AG09309 (cell line): ENCODE results near the gene ZNF641.

Experiments used
- DNase-seq: peaks from one replicate; pipeline ENCODE4 v3.0.0-alpha.2; 2010; ENCODE audit warnings: low read depth
- H3K4me3 ChIP-seq: 2 replicates; pipeline ENCODE4 v1.5.1; 2011; ENCODE audit warnings: mild to moderate bottlenecking, low read depth, low read length, moderate library complexity; ENCODE audit not compliant: control insufficient read depth
- TF ChIP-seq, protein P1 (sequence below): IDR thresholded peaks from 2 replicates; pipeline ENCODE4 v1.5.1; 2011; ENCODE audit warnings: mild to moderate bottlenecking, low read depth, low read length, inconsistent platforms; ENCODE audit not compliant: insufficient read depth, control insufficient read depth; ENCODE audit errors: missing control alignments

The ZNF641 gene

DNA sequence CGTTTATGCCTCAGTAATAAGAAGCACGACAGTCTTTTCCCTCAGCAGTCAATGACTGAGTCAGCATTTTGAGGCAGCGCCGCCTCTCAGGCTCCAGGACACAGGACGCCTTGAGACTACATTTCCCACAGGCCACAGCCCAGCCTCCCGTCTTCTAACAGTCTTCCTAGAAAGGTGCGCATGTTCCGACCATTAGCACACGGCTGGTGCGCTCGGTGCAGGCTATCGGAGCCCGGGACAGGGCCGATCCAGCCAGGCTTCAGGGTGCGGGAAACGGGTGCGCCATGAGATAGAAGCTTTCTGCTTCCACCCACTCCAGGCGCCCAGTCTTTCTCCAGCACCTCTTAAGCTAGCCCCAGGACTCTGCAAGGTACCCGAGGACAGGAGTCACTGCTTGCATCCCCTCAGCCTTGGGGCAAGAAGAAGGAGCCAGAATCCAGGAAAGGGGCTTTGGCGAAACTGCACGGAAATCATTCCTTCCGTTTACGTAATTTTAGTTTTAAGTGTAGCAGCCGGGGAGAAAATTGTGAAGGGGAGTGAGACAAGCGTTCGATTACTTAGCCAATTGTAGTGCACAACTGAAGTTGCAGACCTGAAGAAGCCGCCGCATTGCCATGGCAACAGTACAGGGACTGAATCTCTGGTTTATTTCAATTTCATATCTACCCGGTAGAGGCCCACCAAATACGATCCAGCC, 54.0 kb downstream of the ZNF641 start:
- TF ChIP-seq, protein P1, sequence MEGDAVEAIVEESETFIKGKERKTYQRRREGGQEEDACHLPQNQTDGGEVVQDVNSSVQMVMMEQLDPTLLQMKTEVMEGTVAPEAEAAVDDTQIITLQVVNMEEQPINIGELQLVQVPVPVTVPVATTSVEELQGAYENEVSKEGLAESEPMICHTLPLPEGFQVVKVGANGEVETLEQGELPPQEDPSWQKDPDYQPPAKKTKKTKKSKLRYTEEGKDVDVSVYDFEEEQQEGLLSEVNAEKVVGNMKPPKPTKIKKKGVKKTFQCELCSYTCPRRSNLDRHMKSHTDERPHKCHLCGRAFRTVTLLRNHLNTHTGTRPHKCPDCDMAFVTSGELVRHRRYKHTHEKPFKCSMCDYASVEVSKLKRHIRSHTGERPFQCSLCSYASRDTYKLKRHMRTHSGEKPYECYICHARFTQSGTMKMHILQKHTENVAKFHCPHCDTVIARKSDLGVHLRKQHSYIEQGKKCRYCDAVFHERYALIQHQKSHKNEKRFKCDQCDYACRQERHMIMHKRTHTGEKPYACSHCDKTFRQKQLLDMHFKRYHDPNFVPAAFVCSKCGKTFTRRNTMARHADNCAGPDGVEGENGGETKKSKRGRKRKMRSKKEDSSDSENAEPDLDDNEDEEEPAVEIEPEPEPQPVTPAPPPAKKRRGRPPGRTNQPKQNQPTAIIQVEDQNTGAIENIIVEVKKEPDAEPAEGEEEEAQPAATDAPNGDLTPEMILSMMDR = no peak
- peak overlapping the region; percentile 45 for H3K4me3 ChIP-seq
- peak; percentile 3 for DNase-seq

DNA sequence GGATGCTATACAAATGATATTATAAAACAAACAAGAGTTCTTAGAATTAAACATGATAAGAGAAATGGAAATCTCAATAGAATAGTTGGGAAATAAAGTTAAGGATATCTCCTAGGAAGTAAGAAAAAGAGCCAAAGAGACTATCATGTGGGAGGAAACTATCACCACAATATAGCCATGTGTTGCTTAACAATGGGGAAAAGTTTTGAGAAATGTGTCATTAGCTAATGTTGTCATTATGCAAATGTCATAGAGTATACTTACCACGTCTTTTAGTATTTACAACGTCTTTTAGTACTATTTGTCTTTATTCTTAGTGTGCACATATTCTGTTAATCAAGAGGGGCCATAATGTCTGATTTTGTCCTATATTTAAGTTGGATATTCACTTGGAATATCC, 58.7 kb downstream of the ZNF641 start:
- no peak for DNase-seq
- TF ChIP-seq, protein P1 = no peak

GRCh38 chr12:48291511-48291910, 59.2 kb downstream of the ZNF641 start:
- TF ChIP-seq, protein P1 = no peak
- no peak for DNase-seq
- no peak overlapping the region for H3K4me3 ChIP-seq

More for the DNA sequence above, 58.7 kb downstream of the ZNF641 start:
- no peak overlapping the region for H3K4me3 ChIP-seq

- no peak overlapping the region for H3K4me3 ChIP-seq
- TF ChIP-seq, protein P1 = no peak
- DNase-seq = no peak
Observed at GRCh38 chr12:48288387-48289268, 62.1 kb downstream of the ZNF641 start.
